Smooth muscle cell (in vitro differentiated cells): ENCODE measurements around the gene ROBO1. TPM values are rescaled to one million over a fixed set of nuclear protein-coding genes. Genes with fewer than 3 reads are reported as not detected.
A peak's percentile ranks its signal among the peaks of the same experiment; 100 is the strongest.

Experiments
- DNase-seq: peaks from one replicate; lab custom pipeline; 2025; ENCODE audit not compliant: unreplicated experiment; lab: John Stamatoyannopoulos, UW
- H2AFZ ChIP-seq: fragments of 200-600 bp; sonication (generic); 2 replicates; pipeline ENCODE4 v1.6.0; 2016; ENCODE audit warnings: antibody characterized with exemption, low read depth, mild to moderate bottlenecking
- H3F3A ChIP-seq: fragments of 200-600 bp; sonication (generic); 2 replicates; pipeline ENCODE4 v1.6.0; 2017; ENCODE audit warnings: antibody characterized with exemption, low read depth
- H3K27ac ChIP-seq: fragments of 200-600 bp; sonication (generic); 2 replicates; pipeline ENCODE4 v1.5.1; 2016; ENCODE audit warnings: low read depth, mild to moderate bottlenecking
- H3K27me3 ChIP-seq: fragments of 200-600 bp; sonication (generic); 2 replicates; pipeline ENCODE4 v1.6.1; 2016; ENCODE audit warnings: low read depth, mild to moderate bottlenecking
- H3K36me3 ChIP-seq: fragments of 200-600 bp; sonication (generic); 2 replicates; pipeline ENCODE4 v1.5.1; 2016; ENCODE audit warnings: low read depth
- H3K4me1 ChIP-seq: fragments of 200-600 bp; sonication (generic); 2 replicates; pipeline ENCODE4 v1.5.1; 2016; ENCODE audit warnings: low read depth
- H3K4me2 ChIP-seq: fragments of 200-600 bp; sonication (generic); 2 replicates; pipeline ENCODE4 v1.6.0; 2016; ENCODE audit warnings: mild to moderate bottlenecking
- H3K4me3 ChIP-seq: fragments of 200-600 bp; sonication (generic); 2 replicates; pipeline ENCODE4 v1.5.1; 2016; ENCODE audit warnings: mild to moderate bottlenecking
- H3K79me2 ChIP-seq: fragments of 200-600 bp; sonication (generic); 2 replicates; pipeline ENCODE4 v1.6.0; 2016; ENCODE audit warnings: low read depth, mild to moderate bottlenecking
- H3K9ac ChIP-seq: fragments of 200-600 bp; sonication (generic); 2 replicates; pipeline ENCODE4 v1.6.0; 2016; ENCODE audit warnings: low read depth
- H3K9me3 ChIP-seq: fragments of 200-600 bp; sonication (generic); replicated peaks from 2 replicates; pipeline ENCODE4 v1.5.1; 2016; ENCODE audit warnings: low read depth
- H4K20me1 ChIP-seq: fragments of 200-600 bp; sonication (generic); 2 replicates; pipeline ENCODE4 v1.6.0; 2016; ENCODE audit warnings: low read depth
- WGBS: methylation state at CpG from one replicate; pipeline ENCODE4 v1.1.7; 2016; ENCODE audit warnings: low lambda C conversion rate; 5-methylcytosine and 5-hydroxymethylcytosine counted together
- polyA plus RNA-seq: library from polyadenylated mRNA; unstranded; fragments of >200 nt; fragmentation: Nextera tagmentation; extraction: Ambion mirVana; gene quantifications from 2 replicates; pipeline ENCODE4 v1.2.1, GENCODE V29; 2016
- total RNA-seq: library from RNA; depleted of rRNA; stranded (reverse); fragments of >200 nt; gene quantifications from 2 replicates; pipeline ENCODE4 v1.2.3, GENCODE V29; 2014
- TF ChIP-seq, protein P1 (sequence below): fragments of 200-600 bp; sonication (generic); IDR thresholded peaks from 2 replicates; pipeline ENCODE4 v1.5.1; 2017; ENCODE audit warnings: borderline replicate concordance, mild to moderate bottlenecking, antibody characterized with exemption; ENCODE audit not compliant: insufficient read depth, poor library complexity, severe bottlenecking

ROBO1 gene
- total and polyA plus RNA-seq, 2 experiments from 2014 or later, result 30.5 to 79.5 TPM

DNA sequence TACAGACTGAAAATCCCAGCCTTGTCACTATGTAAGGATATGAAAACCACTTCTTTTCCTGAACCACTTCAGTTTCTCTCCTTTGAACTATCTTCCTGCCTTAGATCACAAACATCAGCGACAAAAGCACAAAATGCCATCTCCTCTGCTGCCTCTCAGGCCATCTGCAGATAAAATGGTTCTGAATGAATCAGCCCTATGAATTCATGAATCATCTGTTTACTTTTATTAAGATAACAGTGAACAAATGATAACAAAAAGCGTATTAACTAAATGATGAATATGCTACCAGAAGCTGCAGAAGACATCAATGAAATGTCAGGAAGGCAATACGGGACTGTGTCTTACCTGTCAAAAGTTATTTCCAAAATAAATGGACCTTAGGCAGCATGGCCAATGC, 928.1 kb downstream of the ROBO1 start:
- H3F3A ChIP-seq, result no peaks in the 10 kb centered on the region
- H3K9ac ChIP-seq, result no peak overlapping the region
- H3K4me3 ChIP-seq, result no peak overlapping the region
- DNase-seq, result no peak
- H3K4me2 ChIP-seq, result peak overlapping the region; percentile 52
- no peaks in the 10 kb centered on the region for H3K36me3 ChIP-seq
- peaks cover 18% of the 10 kb centered on the region for H4K20me1 ChIP-seq
- H3K9me3 ChIP-seq, result no peaks in the 10 kb centered on the region
- peaks cover 4% of the 10 kb centered on the region for H3K4me1 ChIP-seq
- TF ChIP-seq, protein P1, sequence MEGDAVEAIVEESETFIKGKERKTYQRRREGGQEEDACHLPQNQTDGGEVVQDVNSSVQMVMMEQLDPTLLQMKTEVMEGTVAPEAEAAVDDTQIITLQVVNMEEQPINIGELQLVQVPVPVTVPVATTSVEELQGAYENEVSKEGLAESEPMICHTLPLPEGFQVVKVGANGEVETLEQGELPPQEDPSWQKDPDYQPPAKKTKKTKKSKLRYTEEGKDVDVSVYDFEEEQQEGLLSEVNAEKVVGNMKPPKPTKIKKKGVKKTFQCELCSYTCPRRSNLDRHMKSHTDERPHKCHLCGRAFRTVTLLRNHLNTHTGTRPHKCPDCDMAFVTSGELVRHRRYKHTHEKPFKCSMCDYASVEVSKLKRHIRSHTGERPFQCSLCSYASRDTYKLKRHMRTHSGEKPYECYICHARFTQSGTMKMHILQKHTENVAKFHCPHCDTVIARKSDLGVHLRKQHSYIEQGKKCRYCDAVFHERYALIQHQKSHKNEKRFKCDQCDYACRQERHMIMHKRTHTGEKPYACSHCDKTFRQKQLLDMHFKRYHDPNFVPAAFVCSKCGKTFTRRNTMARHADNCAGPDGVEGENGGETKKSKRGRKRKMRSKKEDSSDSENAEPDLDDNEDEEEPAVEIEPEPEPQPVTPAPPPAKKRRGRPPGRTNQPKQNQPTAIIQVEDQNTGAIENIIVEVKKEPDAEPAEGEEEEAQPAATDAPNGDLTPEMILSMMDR, result no peak
- no peaks in the 10 kb centered on the region for H3K27me3 ChIP-seq
- no peak overlapping the region for H2AFZ ChIP-seq
- H3K27ac ChIP-seq, result no peak overlapping the region
- 22% methylated on average over 3 of the region's 3 CpGs for WGBS
- peaks cover 33% of the 10 kb centered on the region for H3K79me2 ChIP-seq

DNA sequence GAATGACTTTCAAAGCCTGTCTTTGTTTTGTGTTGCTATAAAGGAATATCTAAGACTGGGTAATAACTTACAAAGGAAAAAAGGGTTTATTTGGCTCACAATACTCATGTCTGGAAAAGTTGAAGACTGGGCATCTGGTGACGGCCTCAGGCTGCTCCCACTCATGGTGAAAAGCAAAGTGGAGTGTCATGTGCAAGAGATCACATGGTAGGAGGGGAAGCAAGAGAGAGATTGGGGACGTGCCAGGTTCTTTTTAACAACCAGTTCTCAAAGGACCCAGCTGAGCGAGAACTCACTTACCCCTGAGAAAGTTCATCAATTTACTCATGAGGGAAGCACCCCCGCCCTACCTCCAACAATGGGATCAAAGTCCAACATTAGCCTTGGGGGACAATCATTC, 929.4 kb downstream of the ROBO1 start:
- peaks cover 32% of the 10 kb centered on the region for H3K79me2 ChIP-seq
- no peaks in the 10 kb centered on the region for H3K36me3 ChIP-seq
- no peaks in the 10 kb centered on the region for H3F3A ChIP-seq
- no peak overlapping the region for H3K4me3 ChIP-seq
- no peak overlapping the region for H3K27ac ChIP-seq
- no peak for DNase-seq
- peaks cover 16% of the 10 kb centered on the region for H4K20me1 ChIP-seq
- H3K4me2 ChIP-seq, result no peak overlapping the region
- H3K27me3 ChIP-seq, result no peaks in the 10 kb centered on the region
- no peak overlapping the region for H3K9ac ChIP-seq
- peaks cover 4% of the 10 kb centered on the region for H3K4me1 ChIP-seq
- H3K9me3 ChIP-seq, result no peaks in the 10 kb centered on the region
- H2AFZ ChIP-seq, result no peak overlapping the region
- 93% methylated on average over 4 of the region's 4 CpGs for WGBS
- TF ChIP-seq, protein P1, result no peak

DNA sequence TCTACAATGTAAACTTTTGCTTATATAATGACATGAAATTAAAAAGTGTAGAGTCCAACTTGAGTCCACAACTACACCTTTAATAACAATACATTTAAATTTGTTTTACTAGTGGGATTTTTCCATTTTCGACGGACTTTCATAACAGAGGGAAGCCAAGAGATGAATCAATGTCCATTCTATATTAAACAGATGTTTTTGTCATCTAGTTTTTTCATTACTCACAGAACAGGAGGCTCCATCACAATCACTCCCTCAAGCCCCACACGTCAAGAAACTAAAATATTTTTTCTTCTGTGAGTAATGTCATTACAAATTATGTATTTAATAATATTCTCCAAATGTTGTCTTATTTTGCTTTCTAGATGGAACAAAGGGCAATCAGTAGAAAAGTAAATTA, 932.9 kb downstream of the ROBO1 start:
- Histone ChIP-seq H3K4me2 (no peak overlapping the region), H2AFZ (no peak overlapping the region), H3K4me1 (peaks cover 4% of the 10 kb centered on the region), H3K36me3 (no peaks in the 10 kb centered on the region), H4K20me1 (peaks cover 13% of the 10 kb centered on the region), H3K27ac (no peak overlapping the region), H3K9ac (no peak overlapping the region), H3K4me3 (no peak overlapping the region), H3K9me3 (no peaks in the 10 kb centered on the region), H3K27me3 (no peaks in the 10 kb centered on the region), H3F3A (no peaks in the 10 kb centered on the region), H3K79me2 (peaks cover 37% of the 10 kb centered on the region)
- TF ChIP-seq, protein P1, result no peak
- WGBS, result 100% methylated on average over 3 of the region's 3 CpGs
- no peak for DNase-seq

DNA sequence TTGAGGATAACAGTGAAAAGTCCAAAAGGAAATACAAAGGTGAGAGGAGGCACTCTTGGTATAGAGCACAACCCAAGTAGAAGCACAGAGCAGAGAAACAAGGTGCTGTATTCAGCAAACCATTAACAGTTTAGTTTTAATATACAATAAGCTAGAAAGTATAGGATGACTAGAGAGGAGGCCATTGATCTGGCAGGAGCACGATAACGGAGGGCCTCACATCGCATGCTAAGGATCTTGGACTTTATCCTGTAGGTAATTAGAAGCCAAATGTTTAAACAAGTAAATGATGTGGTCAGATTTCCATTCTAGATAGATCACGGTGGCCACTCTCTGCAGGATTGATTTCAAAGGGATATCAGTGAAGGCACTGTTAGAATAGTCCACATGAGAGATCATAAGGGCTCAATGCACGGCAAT, 935.0 kb downstream of the ROBO1 start:
- WGBS, result 91% methylated on average over 5 of the region's 5 CpGs
- Histone ChIP-seq H3K9ac (no peak overlapping the region), H2AFZ (no peak overlapping the region), H3K36me3 (no peaks in the 10 kb centered on the region), H3K4me2 (no peak overlapping the region), H3K4me3 (no peak overlapping the region), H3F3A (no peaks in the 10 kb centered on the region), H3K79me2 (peaks cover 27% of the 10 kb centered on the region), H3K27ac (no peak overlapping the region), H4K20me1 (peaks cover 9% of the 10 kb centered on the region), H3K27me3 (no peaks in the 10 kb centered on the region), H3K4me1 (no peaks in the 10 kb centered on the region), H3K9me3 (no peaks in the 10 kb centered on the region)
- no peak for DNase-seq
- TF ChIP-seq, protein P1, result no peak
